T47D (cell line): ENCODE results near the gene STOX1.
"Not testable (repeated sequence)": the region's sequence is repeated elsewhere in the genome, so short reads cannot be mapped to it uniquely, and the experiment has no call there.

Experiments used
- DNase-seq, 2 experiments: peaks; one replicate each; pipeline versions ENCODE4 v3.0.0 to v3.0.0-alpha.2; 2011 to 2012; ENCODE audit warnings: low read depth in 1 of 2, low spot score in 1 of 2
- JUND ChIP-seq: IDR thresholded peaks from 2 replicates; pipeline ENCODE4 v1.6.1; 2012; ENCODE audit warnings: low read depth
- in situ Hi-C: cut with HindIII; loops from 2 replicates; pipeline ENCODE4 v1.10.0; 2016; ENCODE audit warnings: low sequenced_read_pairs, low pct_unique_long_range_greater_than_20kb

STOX1 gene

GRCh38 chr10:68811314-68812009, 15.9 kb upstream of the STOX1 start:
- no peak for DNase-seq
- no peak for TF ChIP-seq JUND
- in situ Hi-C loops, result no loop called here

- no peak for DNase-seq
- TF ChIP-seq JUND, result no peak
- in situ Hi-C loops, result no loop called here
These were observed 14.9 kb upstream of the STOX1 start for GRCh38 chr10:68812420-68812819.

GRCh38 chr10:68813559-68813958, 13.8 kb upstream of the STOX1 start:
- no peak for TF ChIP-seq JUND
- in situ Hi-C loops, result no loop called here
- DNase-seq, result no peak

GRCh38 chr10:68816796-68817412, 10.4 kb upstream of the STOX1 start:
- no peak for DNase-seq
- no peak for TF ChIP-seq JUND

GRCh38 chr10:68820359-68820758, 7.0 kb upstream of the STOX1 start:
- DNase-seq, in situ Hi-C loops: not testable (repeated sequence)

More at GRCh38 chr10:68816796-68817412, 10.4 kb upstream of the STOX1 start:
- in situ Hi-C loops, result no loop called here

GRCh38 chr10:68822626-68823025, 4.7 kb upstream of the STOX1 start:
- DNase-seq, in situ Hi-C loops: not testable (repeated sequence)

GRCh38 chr10:68827592-68827959, 245 bp downstream of the STOX1 start:
- in situ Hi-C loops, DNase-seq: not testable (repeated sequence)

- in situ Hi-C loops, result not testable (repeated sequence)
These were observed 811 bp downstream of the STOX1 start for GRCh38 chr10:68828083-68828601.

GRCh38 chr10:68828833-68829232, 1.5 kb downstream of the STOX1 start:
- no peak for TF ChIP-seq JUND
- in situ Hi-C loops, result no loop called here
- DNase-seq, result no peak

More at GRCh38 chr10:68828083-68828601, 811 bp downstream of the STOX1 start:
- peak in 1 of 2 experiments; percentile 16 for DNase-seq

- DNase-seq, result no peak
- no peak for TF ChIP-seq JUND
- in situ Hi-C loops, result no loop called here
These were observed 2.2 kb downstream of the STOX1 start for GRCh38 chr10:68829521-68829920.

- in situ Hi-C loops, result no loop called here
- no peak for DNase-seq
- no peak for TF ChIP-seq JUND
These were observed 2.6 kb downstream of the STOX1 start for GRCh38 chr10:68829952-68830351.

- in situ Hi-C loops, result no loop called here
- TF ChIP-seq JUND, result no peak
- DNase-seq, result peak; percentile 51 to 71
These were observed 4.7 kb downstream of the STOX1 start for GRCh38 chr10:68831961-68832455.

- in situ Hi-C loops, result no loop called here
- no peak for DNase-seq
- TF ChIP-seq JUND, result no peak
These were observed 5.3 kb downstream of the STOX1 start for GRCh38 chr10:68832601-68833000.
